ENCODE results near the gene SPRY1.

The SPRY1 gene

DNA sequence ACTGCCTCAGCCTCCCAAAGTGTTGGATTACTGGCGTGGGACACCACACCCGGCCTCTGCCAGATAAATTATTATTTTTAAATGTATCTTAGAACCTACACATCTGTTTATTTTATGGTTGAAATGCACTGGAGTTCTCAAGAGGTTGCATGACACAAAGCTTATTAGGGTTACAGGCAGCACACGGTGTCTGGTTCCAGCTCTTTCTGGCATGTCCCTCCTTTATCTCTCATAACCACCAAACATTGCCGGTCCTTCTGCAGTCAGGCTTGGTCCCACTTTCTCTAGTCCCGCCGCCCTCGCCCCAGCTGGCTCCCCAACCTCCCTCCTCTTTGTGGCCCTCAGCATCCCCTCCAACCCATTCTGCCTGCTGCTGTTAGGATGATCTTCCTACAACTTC, 39.7 kb upstream of the SPRY1 start:
- TF ChIP-seq, protein P1, sequence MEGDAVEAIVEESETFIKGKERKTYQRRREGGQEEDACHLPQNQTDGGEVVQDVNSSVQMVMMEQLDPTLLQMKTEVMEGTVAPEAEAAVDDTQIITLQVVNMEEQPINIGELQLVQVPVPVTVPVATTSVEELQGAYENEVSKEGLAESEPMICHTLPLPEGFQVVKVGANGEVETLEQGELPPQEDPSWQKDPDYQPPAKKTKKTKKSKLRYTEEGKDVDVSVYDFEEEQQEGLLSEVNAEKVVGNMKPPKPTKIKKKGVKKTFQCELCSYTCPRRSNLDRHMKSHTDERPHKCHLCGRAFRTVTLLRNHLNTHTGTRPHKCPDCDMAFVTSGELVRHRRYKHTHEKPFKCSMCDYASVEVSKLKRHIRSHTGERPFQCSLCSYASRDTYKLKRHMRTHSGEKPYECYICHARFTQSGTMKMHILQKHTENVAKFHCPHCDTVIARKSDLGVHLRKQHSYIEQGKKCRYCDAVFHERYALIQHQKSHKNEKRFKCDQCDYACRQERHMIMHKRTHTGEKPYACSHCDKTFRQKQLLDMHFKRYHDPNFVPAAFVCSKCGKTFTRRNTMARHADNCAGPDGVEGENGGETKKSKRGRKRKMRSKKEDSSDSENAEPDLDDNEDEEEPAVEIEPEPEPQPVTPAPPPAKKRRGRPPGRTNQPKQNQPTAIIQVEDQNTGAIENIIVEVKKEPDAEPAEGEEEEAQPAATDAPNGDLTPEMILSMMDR (IDR thresholded peaks at IDR 0.05; ENCODE audit: low read depth, low read length): no peak
- Histone ChIP-seq H3K36me3 (no peaks in the 10 kb centered on the region), H3K27me3 (no peaks in the 10 kb centered on the region), H3K9me3 (no peaks in the 10 kb centered on the region), H3K4me3 (ENCODE audit: low read depth, low read length) (no peak overlapping the region), H3K4me1 (no peaks in the 10 kb centered on the region)
- no peak for DNase-seq

DNA sequence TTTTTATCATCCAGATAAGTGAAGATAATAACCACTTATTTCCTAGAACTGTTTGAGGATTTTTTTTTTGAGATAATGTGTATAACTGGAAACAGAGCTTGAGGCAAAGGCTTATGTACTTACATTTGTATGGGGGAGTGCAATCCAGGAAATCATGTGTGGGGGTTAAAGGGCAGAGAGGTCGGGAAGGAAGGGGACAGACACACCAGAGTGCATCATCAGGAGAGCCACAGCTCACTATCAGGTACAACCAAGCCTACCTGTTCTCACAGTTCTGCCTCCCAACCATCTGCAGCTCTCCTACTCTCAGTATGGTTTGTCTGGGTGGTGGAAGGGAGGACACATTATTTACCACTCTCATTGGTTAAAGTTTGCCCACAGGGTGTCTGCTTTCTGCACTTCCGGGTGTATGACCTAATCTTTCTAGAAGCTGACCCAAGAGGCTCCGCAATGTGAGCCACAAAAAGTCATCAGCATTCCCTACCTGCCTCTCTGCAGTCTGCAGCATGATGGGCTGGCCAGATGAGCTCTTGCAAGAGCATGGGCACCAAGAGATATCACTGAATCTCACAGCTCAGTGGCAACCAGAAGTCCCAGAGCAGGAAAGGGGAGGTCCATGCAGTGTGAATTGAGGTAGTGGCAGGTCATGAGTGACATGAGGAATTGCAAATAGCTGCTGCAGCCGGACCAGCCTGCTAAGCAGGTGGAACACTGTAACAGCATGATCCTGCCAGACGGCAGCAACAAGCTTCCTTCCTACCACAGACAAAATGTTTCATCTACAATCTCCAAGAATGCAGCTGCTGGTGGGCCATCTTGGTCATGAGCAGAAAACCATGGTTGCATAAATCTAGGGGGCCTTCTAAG, 36.9 kb upstream of the SPRY1 start:
- no peaks in the 10 kb centered on the region for H3K27me3 ChIP-seq
- H3K36me3 ChIP-seq: no peaks in the 10 kb centered on the region
- no peaks in the 10 kb centered on the region for H3K9me3 ChIP-seq
- DNase-seq: no peak
- H3K4me3 ChIP-seq (ENCODE audit: low read depth, low read length): no peak overlapping the region
- TF ChIP-seq, protein P1 (IDR thresholded peaks at IDR 0.05; ENCODE audit: low read depth, low read length): no peak
- no peaks in the 10 kb centered on the region for H3K4me1 ChIP-seq

DNA sequence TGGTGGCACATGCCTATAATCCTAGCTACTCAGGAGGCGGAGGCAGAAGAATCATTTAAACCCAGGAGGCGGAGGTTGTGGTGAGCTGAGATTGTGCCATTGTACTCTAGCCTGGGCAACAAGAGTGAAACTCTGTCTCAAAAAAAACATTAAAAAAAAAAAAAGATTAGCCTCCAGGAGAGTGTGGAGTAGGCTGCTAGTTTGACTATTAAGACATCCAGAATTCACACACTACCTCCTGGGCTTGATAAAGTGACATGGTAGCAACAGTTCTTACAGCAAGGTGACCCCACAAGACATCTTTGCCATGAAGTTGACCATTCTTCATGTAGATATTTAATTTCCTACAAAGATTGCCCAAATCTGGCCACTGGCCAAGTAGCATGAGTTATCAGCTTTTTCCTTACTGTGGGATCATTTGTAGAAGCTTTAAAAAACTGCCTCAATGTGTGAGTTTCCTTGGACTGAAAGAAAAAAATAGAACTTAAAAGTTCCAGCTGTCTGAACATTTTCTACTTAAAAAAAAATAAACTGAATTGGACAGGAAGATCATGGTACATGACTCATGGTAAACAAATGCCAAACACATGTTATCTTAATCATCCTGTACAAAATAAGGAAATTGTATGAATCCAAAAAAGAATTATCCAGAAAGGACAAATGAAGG, 35.3 kb upstream of the SPRY1 start:
- DNase-seq: no peak
- TF ChIP-seq, protein P1 (IDR thresholded peaks at IDR 0.05; ENCODE audit: low read depth, low read length): no peak

DNA sequence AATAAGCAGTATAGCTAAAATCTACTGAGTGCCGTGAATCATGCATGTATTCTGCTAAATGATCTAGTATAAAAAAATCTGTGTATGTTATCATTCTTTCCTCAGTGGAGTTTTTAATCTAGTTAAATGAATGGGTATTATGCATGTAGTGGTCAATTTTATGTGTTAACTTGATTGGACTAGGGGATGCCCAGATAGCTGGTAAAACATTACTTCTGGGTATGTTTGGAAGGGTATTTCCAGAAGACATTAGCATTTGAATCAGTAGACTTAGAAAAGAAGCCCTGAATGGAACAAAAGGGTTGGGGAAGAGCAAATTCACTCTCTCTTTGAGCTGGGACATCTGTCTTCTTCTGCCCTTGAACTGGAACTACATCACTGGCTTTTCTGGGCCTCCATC, 34.5 kb upstream of the SPRY1 start:
- Histone ChIP-seq H3K36me3 (no peaks in the 10 kb centered on the region), H3K9me3 (no peaks in the 10 kb centered on the region; the same call in 1 of the 2 replicates), H3K4me1 (no peaks in the 10 kb centered on the region), H3K27me3 (no peaks in the 10 kb centered on the region), H3K4me3 (ENCODE audit: low read depth, low read length) (no peak overlapping the region)
- DNase-seq: no peak
- TF ChIP-seq, protein P1 (IDR thresholded peaks at IDR 0.05; ENCODE audit: low read depth, low read length): no peak

More for the DNA sequence above, 35.3 kb upstream of the SPRY1 start:
- Histone ChIP-seq H3K27me3 (no peaks in the 10 kb centered on the region), H3K36me3 (no peaks in the 10 kb centered on the region), H3K4me3 (ENCODE audit: low read depth, low read length) (no peak overlapping the region), H3K4me1 (no peaks in the 10 kb centered on the region), H3K9me3 (no peaks in the 10 kb centered on the region; the same call in 1 of the 2 replicates)

DNA sequence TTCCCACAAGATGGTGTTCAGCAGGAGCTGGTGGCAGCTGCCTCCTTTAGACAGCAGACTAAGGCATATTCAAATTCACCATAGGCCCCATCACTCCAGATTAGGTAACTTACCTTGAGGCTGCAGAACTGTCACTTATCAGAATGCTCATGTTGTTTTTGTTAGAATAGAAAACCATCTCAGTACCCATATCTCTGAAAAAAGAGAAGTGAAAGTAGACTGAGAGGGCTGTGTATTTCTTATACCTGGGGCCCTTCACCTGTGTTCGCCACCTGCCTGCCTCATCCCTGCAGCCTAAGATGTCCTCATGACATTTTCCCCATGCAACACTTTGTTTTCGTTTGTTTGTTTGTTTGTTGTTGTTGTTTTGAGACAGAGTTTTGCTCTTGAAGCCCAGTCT, 32.9 kb upstream of the SPRY1 start:
- TF ChIP-seq, protein P1 (IDR thresholded peaks at IDR 0.05; ENCODE audit: low read depth, low read length): no peak
- H3K4me3 ChIP-seq (ENCODE audit: low read depth, low read length): no peak overlapping the region
- H3K27me3 ChIP-seq: no peaks in the 10 kb centered on the region; the same call in 1 of the 2 replicates
- no peaks in the 10 kb centered on the region; the same call in 1 of the 2 replicates for H3K9me3 ChIP-seq
- H3K36me3 ChIP-seq: no peaks in the 10 kb centered on the region
- DNase-seq: no peak
- H3K4me1 ChIP-seq: no peaks in the 10 kb centered on the region

DNA sequence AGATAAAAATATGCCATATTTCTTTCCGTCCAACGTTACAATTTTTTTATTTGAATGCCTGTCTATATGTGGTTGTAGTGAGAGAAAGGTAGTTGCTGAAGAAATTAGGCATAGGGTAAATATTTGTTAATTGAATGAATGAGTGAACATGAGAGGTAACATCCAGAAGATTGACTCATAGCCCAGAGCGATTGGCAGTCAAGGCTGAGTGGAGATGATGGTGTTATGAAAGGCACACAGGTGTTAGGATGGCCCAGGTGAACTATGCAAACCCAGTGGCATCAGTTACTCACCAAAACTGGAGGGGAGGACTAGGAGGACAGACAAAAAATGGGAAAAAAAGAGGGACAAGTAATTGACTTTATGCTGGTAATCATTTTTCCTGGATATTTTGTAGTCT, 31.7 kb upstream of the SPRY1 start:
- no peak for DNase-seq
- TF ChIP-seq, protein P1 (IDR thresholded peaks at IDR 0.05; ENCODE audit: low read depth, low read length): no peak
- no peaks in the 10 kb centered on the region for H3K4me1 ChIP-seq
- no peaks in the 10 kb centered on the region; the same call in 1 of the 2 replicates for H3K27me3 ChIP-seq
- H3K36me3 ChIP-seq: no peaks in the 10 kb centered on the region
- H3K9me3 ChIP-seq: no peaks in the 10 kb centered on the region; the same call in 1 of the 2 replicates
- H3K4me3 ChIP-seq (ENCODE audit: low read depth, low read length): no peak overlapping the region
